HG03432 (cell line): ENCODE data around the gene CCR7.

Experiments used
- ATAC-seq: cut with Tn5 transposase; IDR thresholded peaks from one replicate; pipeline ENCODE4 v1.9.1; 2021; ENCODE audit warnings: mild to moderate bottlenecking, moderate library complexity; ENCODE audit not compliant: unreplicated experiment

Gene CCR7

GRCh38 chr17:40538936-40539705 lies 26.2 kb downstream of the CCR7 start:
- ATAC-seq, result no peak

- ATAC-seq, result no peak
Observed at GRCh38 chr17:40538019-40538935, 27.0 kb downstream of the CCR7 start.

GRCh38 chr17:40536295-40537171 lies 28.7 kb downstream of the CCR7 start:
- no peak for ATAC-seq

- ATAC-seq, result no peak
Observed at GRCh38 chr17:40535924-40536294, 29.4 kb downstream of the CCR7 start.

- ATAC-seq, result no peak
Observed at GRCh38 chr17:40535438-40535837, 29.8 kb downstream of the CCR7 start.

- no peak for ATAC-seq
Observed at GRCh38 chr17:40534371-40535189, 30.7 kb downstream of the CCR7 start.

- no peak for ATAC-seq
Observed at GRCh38 chr17:40533896-40534295, 31.4 kb downstream of the CCR7 start.

GRCh38 chr17:40532520-40533253 lies 32.6 kb downstream of the CCR7 start:
- no peak for ATAC-seq

- no peak for ATAC-seq
Observed at GRCh38 chr17:40531051-40531991, 34.0 kb downstream of the CCR7 start.

GRCh38 chr17:40530531-40530994 lies 34.7 kb downstream of the CCR7 start:
- no peak for ATAC-seq

GRCh38 chr17:40529991-40530390 lies 35.3 kb downstream of the CCR7 start:
- no peak for ATAC-seq

- no peak for ATAC-seq
Observed at GRCh38 chr17:40528692-40529417, 36.4 kb downstream of the CCR7 start.

GRCh38 chr17:40526668-40527067 lies 38.6 kb downstream of the CCR7 start:
- no peak for ATAC-seq

GRCh38 chr17:40525294-40525693 lies 40.0 kb downstream of the CCR7 start:
- ATAC-seq, result no peak

GRCh38 chr17:40524243-40524965 lies 40.9 kb downstream of the CCR7 start:
- ATAC-seq, result no peak

GRCh38 chr17:40522961-40523310 lies 42.3 kb downstream of the CCR7 start:
- no peak for ATAC-seq
